H1 (cell line): Measurements from ENCODE around the gene LARP4.

Source experiments
- TBP ChIP-seq: IDR thresholded peaks from 2 replicates; pipeline ENCODE4 v1.6.1; 2011; ENCODE audit warnings: low read depth, low read length, improper control_type of control experiment
- TF ChIP-seq, protein P1 (sequence below), 3 experiments: IDR thresholded peaks; 1 replicate in 2 of 3; 2 replicates in 1 of 3; pipeline versions ENCODE4 v1.5.1 to v1.6.1; 2011; ENCODE audit warnings: low read length in 3 of 3, mild to moderate bottlenecking in 3 of 3, inconsistent platforms in 2 of 3, low read depth in 1 of 3, moderate library complexity in 1 of 3; ENCODE audit not compliant: insufficient read depth in 1 of 3; ENCODE audit errors: control extremely low read depth in 1 of 3
- TF ChIP-seq, protein P2 (sequence below): IDR thresholded peaks from 2 replicates; pipeline ENCODE4 v1.6.1; 2012; ENCODE audit warnings: inconsistent platforms

DNA sequence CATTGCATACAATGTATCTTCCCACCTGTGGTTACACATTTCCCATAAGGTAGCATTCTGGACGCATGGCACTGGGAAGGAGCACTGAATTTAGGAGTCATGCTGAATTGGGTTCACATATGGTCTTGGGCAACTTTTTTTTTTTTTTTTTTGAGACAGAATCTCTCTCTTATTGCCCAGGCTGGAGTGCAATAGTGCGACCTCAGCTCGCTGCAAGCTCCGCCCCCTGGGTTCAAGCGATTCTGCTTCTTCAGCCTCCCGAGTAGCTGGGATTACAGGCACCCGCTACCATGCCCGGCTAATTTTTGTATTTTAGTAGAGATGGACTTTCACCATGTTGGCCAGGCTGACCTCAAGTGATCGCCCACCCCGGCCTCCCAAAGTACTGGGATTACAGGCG is 117.4 kb downstream of the LARP4 start:
- TF ChIP-seq, protein P1, sequence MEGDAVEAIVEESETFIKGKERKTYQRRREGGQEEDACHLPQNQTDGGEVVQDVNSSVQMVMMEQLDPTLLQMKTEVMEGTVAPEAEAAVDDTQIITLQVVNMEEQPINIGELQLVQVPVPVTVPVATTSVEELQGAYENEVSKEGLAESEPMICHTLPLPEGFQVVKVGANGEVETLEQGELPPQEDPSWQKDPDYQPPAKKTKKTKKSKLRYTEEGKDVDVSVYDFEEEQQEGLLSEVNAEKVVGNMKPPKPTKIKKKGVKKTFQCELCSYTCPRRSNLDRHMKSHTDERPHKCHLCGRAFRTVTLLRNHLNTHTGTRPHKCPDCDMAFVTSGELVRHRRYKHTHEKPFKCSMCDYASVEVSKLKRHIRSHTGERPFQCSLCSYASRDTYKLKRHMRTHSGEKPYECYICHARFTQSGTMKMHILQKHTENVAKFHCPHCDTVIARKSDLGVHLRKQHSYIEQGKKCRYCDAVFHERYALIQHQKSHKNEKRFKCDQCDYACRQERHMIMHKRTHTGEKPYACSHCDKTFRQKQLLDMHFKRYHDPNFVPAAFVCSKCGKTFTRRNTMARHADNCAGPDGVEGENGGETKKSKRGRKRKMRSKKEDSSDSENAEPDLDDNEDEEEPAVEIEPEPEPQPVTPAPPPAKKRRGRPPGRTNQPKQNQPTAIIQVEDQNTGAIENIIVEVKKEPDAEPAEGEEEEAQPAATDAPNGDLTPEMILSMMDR (IDR thresholded peaks at IDR 0.05; ENCODE audit: control extremely low read depth in 1 of 3, insufficient read depth in 1 of 3, low read depth in 1 of 3, low read length in 3 of 3) = no peak
- TF ChIP-seq, protein P2, sequence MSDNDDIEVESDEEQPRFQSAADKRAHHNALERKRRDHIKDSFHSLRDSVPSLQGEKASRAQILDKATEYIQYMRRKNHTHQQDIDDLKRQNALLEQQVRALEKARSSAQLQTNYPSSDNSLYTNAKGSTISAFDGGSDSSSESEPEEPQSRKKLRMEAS = no peak
- no peak for TF ChIP-seq TBP
